Duodenal mucosa (tissue), 2 donors: ENCODE data around the gene ATP13A3.

Source experiments
- H3K27ac ChIP-seq: one replicate; pipeline ENCODE4 v1.7.0; 2013; ENCODE audit warnings: low read depth, low read length
- H3K27me3 ChIP-seq, 2 donors: one replicate each; pipeline ENCODE4 v1.7.0; 2013; ENCODE audit warnings: low read length in 2 of 2, control low read depth in 1 of 2; ENCODE audit not compliant: insufficient read depth in 2 of 2, control insufficient read depth in 1 of 2
- H3K36me3 ChIP-seq, 2 donors: one replicate each; pipeline ENCODE4 v1.7.0; 2013; ENCODE audit warnings: low read length in 2 of 2, control low read depth in 1 of 2; ENCODE audit not compliant: insufficient read depth in 2 of 2, control insufficient read depth in 1 of 2
- H3K4me1 ChIP-seq, 2 donors: one replicate each; pipeline ENCODE4 v1.7.0; 2013; ENCODE audit warnings: low read length in 2 of 2, control low read depth in 1 of 2; ENCODE audit not compliant: insufficient read depth in 2 of 2, control insufficient read depth in 1 of 2
- H3K4me3 ChIP-seq, 2 donors: one replicate each; pipeline ENCODE4 v1.7.0; 2013; ENCODE audit warnings: low read length in 2 of 2, low read depth in 1 of 2
- H3K9ac ChIP-seq, 2 donors: one replicate each; pipeline ENCODE4 v1.7.0; 2013; ENCODE audit warnings: low read length in 2 of 2, low read depth in 1 of 2
- H3K9me3 ChIP-seq, 2 donors: one replicate each; pipeline ENCODE4 v1.7.0; 2013; ENCODE audit warnings: low read length in 2 of 2, control low read depth in 1 of 2; ENCODE audit not compliant: control insufficient read depth in 1 of 2

ATP13A3 gene

GRCh38 chr3:194465246-194465645, 21.6 kb downstream of the ATP13A3 start:
- Histone ChIP-seq H3K36me3 (peaks cover 4% of the 10 kb centered on the region in 2 donors), H3K4me1 (peaks cover 0 to 2% of the 10 kb centered on the region in 2 donors), H3K27me3 (no peaks in the 10 kb centered on the region), H3K4me3 (no peak overlapping the region), H3K9me3 (no peaks in the 10 kb centered on the region), H3K27ac (no peak overlapping the region), H3K9ac (no peak overlapping the region)

- no peak overlapping the region for H3K9ac ChIP-seq
- no peak overlapping the region for H3K27ac ChIP-seq
- peaks cover 4 to 6% of the 10 kb centered on the region in 2 donors for H3K36me3 ChIP-seq
- peaks cover 0 to 2% of the 10 kb centered on the region in 2 donors for H3K4me1 ChIP-seq
- no peak overlapping the region for H3K4me3 ChIP-seq
- H3K9me3 ChIP-seq: no peaks in the 10 kb centered on the region
- H3K27me3 ChIP-seq: no peaks in the 10 kb centered on the region
Measured at GRCh38 chr3:194464692-194465091, 22.1 kb downstream of the ATP13A3 start.

- Histone ChIP-seq H3K4me3 (no peak overlapping the region), H3K27ac (no peak overlapping the region), H3K9ac (no peak overlapping the region), H3K27me3 (no peaks in the 10 kb centered on the region), H3K9me3 (no peaks in the 10 kb centered on the region), H3K36me3 (peaks cover 4 to 12% of the 10 kb centered on the region in 2 donors), H3K4me1 (peaks cover 0 to 2% of the 10 kb centered on the region in 2 donors)
Measured at GRCh38 chr3:194462936-194463335, 23.9 kb downstream of the ATP13A3 start.

GRCh38 chr3:194460566-194460965, 26.2 kb downstream of the ATP13A3 start:
- H3K36me3 ChIP-seq: peaks cover 4 to 12% of the 10 kb centered on the region in 2 donors
- no peaks in the 10 kb centered on the region for H3K4me1 ChIP-seq
- H3K9me3 ChIP-seq: no peaks in the 10 kb centered on the region
- H3K27me3 ChIP-seq: no peaks in the 10 kb centered on the region
- H3K9ac ChIP-seq: no peak overlapping the region
- no peak overlapping the region for H3K27ac ChIP-seq
- no peak overlapping the region for H3K4me3 ChIP-seq

- Histone ChIP-seq H3K4me1 (no peaks in the 10 kb centered on the region), H3K27ac (no peak overlapping the region), H3K27me3 (no peaks in the 10 kb centered on the region), H3K9me3 (no peaks in the 10 kb centered on the region), H3K9ac (no peak overlapping the region), H3K4me3 (no peak overlapping the region), H3K36me3 (peaks cover 7 to 19% of the 10 kb centered on the region in 2 donors)
Measured at GRCh38 chr3:194458131-194458530, 28.7 kb downstream of the ATP13A3 start.

GRCh38 chr3:194455481-194455880, 31.3 kb downstream of the ATP13A3 start:
- H3K27ac ChIP-seq: no peak overlapping the region
- no peak overlapping the region for H3K9ac ChIP-seq
- peaks cover 12 to 40% of the 10 kb centered on the region in 2 donors for H3K36me3 ChIP-seq
- no peaks in the 10 kb centered on the region for H3K9me3 ChIP-seq
- H3K4me3 ChIP-seq: no peak overlapping the region
- H3K27me3 ChIP-seq: no peaks in the 10 kb centered on the region
- no peaks in the 10 kb centered on the region for H3K4me1 ChIP-seq

- Histone ChIP-seq H3K27ac (no peak overlapping the region), H3K27me3 (no peaks in the 10 kb centered on the region), H3K4me1 (no peaks in the 10 kb centered on the region), H3K9ac (no peak overlapping the region), H3K36me3 (peaks cover 27 to 66% of the 10 kb centered on the region in 2 donors), H3K9me3 (no peaks in the 10 kb centered on the region), H3K4me3 (no peak overlapping the region)
Measured at GRCh38 chr3:194450341-194450740, 36.5 kb downstream of the ATP13A3 start.

- Histone ChIP-seq H3K9me3 (no peaks in the 10 kb centered on the region), H3K9ac (no peak overlapping the region), H3K27ac (no peak overlapping the region), H3K4me3 (no peak overlapping the region), H3K27me3 (no peaks in the 10 kb centered on the region), H3K36me3 (peaks cover 25 to 69% of the 10 kb centered on the region in 2 donors), H3K4me1 (no peaks in the 10 kb centered on the region)
Measured at GRCh38 chr3:194449913-194450312, 36.9 kb downstream of the ATP13A3 start.

GRCh38 chr3:194447657-194448056, 39.1 kb downstream of the ATP13A3 start:
- peaks cover 30 to 65% of the 10 kb centered on the region in 2 donors for H3K36me3 ChIP-seq

GRCh38 chr3:194447161-194447560, 39.6 kb downstream of the ATP13A3 start:
- peaks cover 30 to 61% of the 10 kb centered on the region in 2 donors for H3K36me3 ChIP-seq
- H3K4me3 ChIP-seq: no peak overlapping the region
- no peak overlapping the region for H3K9ac ChIP-seq
- H3K27me3 ChIP-seq: no peaks in the 10 kb centered on the region
- H3K4me1 ChIP-seq: no peaks in the 10 kb centered on the region
- H3K27ac ChIP-seq: no peak overlapping the region
- no peaks in the 10 kb centered on the region for H3K9me3 ChIP-seq

More at GRCh38 chr3:194447657-194448056, 39.1 kb downstream of the ATP13A3 start:
- Histone ChIP-seq H3K27ac (no peak overlapping the region), H3K4me1 (no peaks in the 10 kb centered on the region), H3K27me3 (no peaks in the 10 kb centered on the region), H3K9me3 (no peaks in the 10 kb centered on the region), H3K4me3 (no peak overlapping the region), H3K9ac (no peak overlapping the region)

- H3K4me3 ChIP-seq: no peak overlapping the region
Measured at GRCh38 chr3:194446754-194447153, 40.0 kb downstream of the ATP13A3 start.

More at GRCh38 chr3:194446754-194447153, 40.0 kb downstream of the ATP13A3 start:
- no peaks in the 10 kb centered on the region for H3K4me1 ChIP-seq
- H3K9me3 ChIP-seq: no peaks in the 10 kb centered on the region
- H3K27ac ChIP-seq: no peak overlapping the region
- no peaks in the 10 kb centered on the region for H3K27me3 ChIP-seq
- H3K9ac ChIP-seq: no peak overlapping the region
- H3K36me3 ChIP-seq: peaks cover 27 to 57% of the 10 kb centered on the region in 2 donors
